K562 (cell line): ENCODE results near the gene FAM200A. TPM values are rescaled to one million over a fixed set of nuclear protein-coding genes. Genes with fewer than 3 reads are reported as not detected.
A peak's percentile ranks its signal among the peaks of the same experiment; 100 is the strongest.

ENCODE experiments used
- CHAMP1 ChIP-seq: fragments of 450-650 bp; IDR thresholded peaks from 2 replicates; pipeline ENCODE4 v1.6.1; 2016; ENCODE audit warnings: mild to moderate bottlenecking
- CREB3L1 ChIP-seq: fragments of 450-650 bp; IDR thresholded peaks from 2 replicates; pipeline ENCODE4 v1.6.1; 2014; ENCODE audit warnings: low read depth, mild to moderate bottlenecking, moderate library complexity, borderline replicate concordance
- GTF2A2 ChIP-seq: IDR thresholded peaks from 2 replicates; pipeline ENCODE4 v1.6.1; 2016; ENCODE audit warnings: mild to moderate bottlenecking, missing genetic modification characterization, missing compliant biosample characterization
- HBP1 ChIP-seq: fragments of 450-650 bp; formaldehyde crosslinking; IDR thresholded peaks from 2 replicates; pipeline ENCODE4 v1.4.0; 2022; ENCODE audit warnings: missing genetic modification characterization
- MEIS2 ChIP-seq: fragments of 450-650 bp; IDR thresholded peaks from 2 replicates; pipeline ENCODE4 v1.6.1; 2014; ENCODE audit warnings: mild to moderate bottlenecking; ENCODE audit not compliant: partially characterized antibody
- NCOA1 ChIP-seq: fragments of 450-650 bp; IDR thresholded peaks from 2 replicates; pipeline ENCODE4 v1.6.1; 2016; ENCODE audit warnings: low read depth
- NKRF ChIP-seq: fragments of 450-650 bp; IDR thresholded peaks from 2 replicates; pipeline ENCODE4 v1.6.1; 2016; ENCODE audit warnings: borderline replicate concordance
- NR2F6 ChIP-seq: fragments of 450-650 bp; formaldehyde crosslinking; IDR thresholded peaks from 2 replicates; pipeline ENCODE4 v1.4.0; 2020; ENCODE audit warnings: mild to moderate bottlenecking
- PHF8 ChIP-seq: fragments of 200-600 bp; sonication (generic); IDR thresholded peaks from 2 replicates; pipeline ENCODE4 v1.6.1; 2012; ENCODE audit warnings: mixed run types, mild to moderate bottlenecking, inconsistent platforms, low read length, moderate library complexity, borderline replicate concordance
- SRSF9 ChIP-seq: fragments of 200-400 bp; formaldehyde crosslinking; IDR thresholded peaks from 2 replicates; pipeline ENCODE4 v1.6.1; 2017; ENCODE audit warnings: low read depth, low read length, borderline replicate concordance
- U2AF2 ChIP-seq: fragments of 200-400 bp; formaldehyde crosslinking; optimal IDR thresholded peaks from 2 replicates; pipeline ENCODE3; 2017; ENCODE audit warnings: low read depth, mild to moderate bottlenecking, low read length
- ZNF23 ChIP-seq: fragments of 250-450 bp; sonication (Bioruptor Pico); IDR thresholded peaks from 2 replicates; pipeline ENCODE4 v1.4.0; 2020; ENCODE audit warnings: mild to moderate bottlenecking
- polyA plus RNA-seq, 8 experiments: library from polyadenylated mRNA; depleted of rRNA in 4 of 8; stranded (reverse) in 5 of 8; unstranded in 3 of 8; fragments of >200 nt; fragmentation: Nextera tagmentation in 2 of 8; fragmentation: Illumina TruSeq in 1 of 8; extraction: Ambion mirVana in 2 of 8; extraction: Trizol in 1 of 8; gene quantifications; 2 replicates each; pipeline versions ENCODE4 v1.2.1 to v1.2.3, GENCODE V29; 2011 to 2014; ENCODE audit warnings: inconsistent platforms in 1 of 8, missing spikeins in 1 of 8
- total RNA-seq, 7 experiments: library from RNA; depleted of rRNA in 6 of 7; stranded (reverse); fragments of >200 nt in 6 of 7; fragmentation: Illumina TruSeq in 2 of 7; extraction: Trizol in 2 of 7; gene quantifications; 2 replicates each; pipeline versions ENCODE4 v1.2.1 to v1.2.3, GENCODE V29; 2011 to 2021; ENCODE audit warnings: low replicate concordance in 1 of 7

Gene FAM200A
- total and polyA plus RNA-seq, 9 of the 15 experiments (the other 6 are each of a cell fraction or from before 2014, with no cell fraction given) = 3.3 to 11.2 (median 8.3) TPM

GRCh38 chr7:99505324-99505662, 46.6 kb downstream of the FAM200A start (continued):
- TF ChIP-seq NKRF (peak; percentile 71; the same call in 1 of the 2 replicates), GTF2A2 (tag) (0 out of 2 replicates have a peak, but pooled peaks have one; percentile 2), U2AF2 (no peak), CHAMP1 (no peak), CREB3L1 (no peak), NCOA1 (no peak), NR2F6 (CRISPR knock-in tag) (no peak), ZNF23 (CRISPR knock-in tag) (no peak), MEIS2 (no peak), SRSF9 (no peak), HBP1 (no peak), PHF8 (peak; percentile 54; the same call in 1 of the 2 replicates)
